NCI-H510A treated with DMSO at 0.1 percent for 48 hours (cell line): ENCODE results near the gene RAD51B.
"Not testable (repeated sequence)": the region's sequence is repeated elsewhere in the genome, so short reads cannot be mapped to it uniquely, and the experiment has no call there.

Experiments used
- DNase-seq: peaks from one replicate; lab custom pipeline; 2025; lab: John Stamatoyannopoulos, UW

RAD51B gene

DNA sequence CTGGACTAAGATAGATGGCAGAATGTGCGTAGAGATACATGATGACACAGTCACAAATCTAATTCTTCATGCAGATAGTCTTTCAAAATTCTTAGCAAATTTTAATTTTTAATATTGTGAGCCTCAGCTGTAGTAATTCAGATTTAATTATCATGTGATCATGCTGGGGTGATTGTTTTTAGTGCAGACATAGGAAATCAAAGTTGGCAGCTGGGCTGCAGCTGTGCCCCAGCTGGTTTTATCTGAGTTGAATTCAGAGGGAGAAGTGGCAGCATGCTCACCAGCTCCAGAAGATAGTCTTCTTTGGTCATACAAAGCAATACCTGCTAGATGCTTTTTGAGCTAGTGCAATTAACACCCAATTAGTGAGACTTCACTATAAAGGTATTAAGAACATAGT lies 292.9 kb downstream of the RAD51B start:
- no peak for DNase-seq

DNA sequence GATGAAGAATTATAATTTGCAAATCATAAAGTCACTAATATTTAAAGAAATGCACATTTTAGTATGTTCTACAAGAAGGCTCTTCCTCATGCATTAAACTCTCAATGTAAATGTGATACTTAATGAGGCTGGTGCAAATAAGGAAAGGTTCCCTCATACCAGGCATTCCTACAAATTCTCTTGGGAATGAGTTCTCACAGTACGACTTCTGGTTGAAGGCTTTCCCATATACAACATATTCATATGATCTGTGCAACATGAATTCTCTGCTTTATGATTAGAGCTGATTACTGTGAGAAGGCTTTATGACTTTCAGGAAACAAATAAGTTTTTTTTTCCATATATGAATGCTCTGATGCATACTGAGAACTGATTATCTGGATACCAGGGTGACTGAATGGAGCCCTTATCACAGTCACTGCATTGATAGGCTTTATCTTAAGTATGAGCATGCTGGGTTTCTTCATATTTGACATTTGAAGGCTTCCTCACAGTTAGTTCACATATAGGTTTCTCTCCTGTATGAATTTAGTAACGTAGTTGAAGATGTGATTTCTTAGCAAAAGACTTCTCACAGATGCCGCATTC lies 293.9 kb downstream of the RAD51B start:
- DNase-seq: no peak

GRCh38 chr14:68115952-68116351 lies 296.4 kb downstream of the RAD51B start:
- not testable (repeated sequence) for DNase-seq

GRCh38 chr14:68122651-68123050 lies 303.1 kb downstream of the RAD51B start:
- DNase-seq: no peak

- DNase-seq: no peak
Observed at GRCh38 chr14:68124050-68124449, 304.5 kb downstream of the RAD51B start.

GRCh38 chr14:68124979-68125731 lies 305.6 kb downstream of the RAD51B start:
- DNase-seq: no peak

- no peak for DNase-seq
Observed at GRCh38 chr14:68127166-68127565, 307.6 kb downstream of the RAD51B start.

DNA sequence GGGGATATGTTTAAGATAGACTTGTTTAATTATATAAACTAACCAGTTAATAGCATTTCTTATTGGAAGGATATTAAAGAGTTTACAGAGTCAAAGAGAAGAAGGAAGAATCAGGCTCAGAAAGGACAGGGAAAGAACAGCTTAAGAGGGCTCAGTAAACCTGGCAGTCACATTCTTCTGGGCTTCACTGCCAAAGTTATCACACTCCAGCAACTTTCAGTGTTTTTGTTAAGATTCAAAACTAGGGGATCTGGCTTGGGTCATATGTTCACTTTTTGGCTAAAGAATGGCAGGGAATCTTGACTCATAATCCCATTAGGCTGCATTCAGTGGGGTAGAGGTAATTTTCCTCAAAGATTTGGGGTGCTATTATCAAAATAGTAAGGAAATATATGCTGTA lies 312.3 kb downstream of the RAD51B start:
- no peak for DNase-seq

DNA sequence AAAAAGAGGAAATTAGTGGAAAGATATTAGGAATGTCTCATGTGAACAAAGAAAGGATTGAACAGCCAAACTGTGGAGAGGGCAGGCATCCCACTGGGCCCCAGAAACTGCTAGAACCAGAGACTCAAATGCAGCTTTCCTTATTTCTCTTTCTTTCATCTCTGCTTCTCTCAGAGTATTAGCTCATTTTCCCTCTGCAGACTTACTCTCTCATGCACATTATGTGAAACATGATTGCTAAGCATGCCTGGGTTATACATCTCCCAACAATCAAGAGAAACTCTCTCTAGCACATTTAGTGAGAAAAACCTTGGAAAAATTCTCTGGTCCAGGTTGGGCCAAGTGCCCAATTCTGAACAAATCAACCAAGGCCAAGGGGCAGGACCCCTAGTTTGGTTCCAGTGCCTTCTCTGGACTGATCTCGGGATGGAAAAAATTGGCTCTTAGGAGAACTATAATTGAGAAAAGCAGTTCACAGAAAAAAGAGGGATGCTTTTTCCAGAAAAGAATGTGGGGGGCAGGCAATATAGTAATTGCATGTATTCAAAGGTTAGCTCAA lies 313.1 kb downstream of the RAD51B start:
- DNase-seq: no peak

- no peak for DNase-seq
Observed at GRCh38 chr14:68133856-68134255, 314.3 kb downstream of the RAD51B start.

- DNase-seq: no peak
Observed at GRCh38 chr14:68135028-68135427, 315.4 kb downstream of the RAD51B start.

DNA sequence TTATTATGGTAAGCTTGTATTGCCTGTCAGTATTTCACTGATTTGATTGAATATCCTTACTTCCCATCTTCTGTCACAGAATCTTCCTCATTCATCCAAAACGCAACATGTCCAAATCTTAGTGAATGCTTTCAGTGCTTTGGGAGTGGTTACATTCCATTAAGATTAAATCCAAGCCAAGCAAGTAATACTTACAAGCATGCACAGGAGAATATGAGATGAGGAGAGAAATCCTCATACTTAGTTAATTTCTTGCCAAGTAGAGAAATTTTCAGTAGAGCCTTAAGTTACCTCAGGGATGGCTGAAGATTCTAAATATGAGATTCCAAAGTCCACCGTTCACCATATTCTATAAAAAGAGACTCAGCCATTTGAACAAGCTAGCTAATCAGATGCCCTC lies 316.0 kb downstream of the RAD51B start:
- DNase-seq: no peak

DNA sequence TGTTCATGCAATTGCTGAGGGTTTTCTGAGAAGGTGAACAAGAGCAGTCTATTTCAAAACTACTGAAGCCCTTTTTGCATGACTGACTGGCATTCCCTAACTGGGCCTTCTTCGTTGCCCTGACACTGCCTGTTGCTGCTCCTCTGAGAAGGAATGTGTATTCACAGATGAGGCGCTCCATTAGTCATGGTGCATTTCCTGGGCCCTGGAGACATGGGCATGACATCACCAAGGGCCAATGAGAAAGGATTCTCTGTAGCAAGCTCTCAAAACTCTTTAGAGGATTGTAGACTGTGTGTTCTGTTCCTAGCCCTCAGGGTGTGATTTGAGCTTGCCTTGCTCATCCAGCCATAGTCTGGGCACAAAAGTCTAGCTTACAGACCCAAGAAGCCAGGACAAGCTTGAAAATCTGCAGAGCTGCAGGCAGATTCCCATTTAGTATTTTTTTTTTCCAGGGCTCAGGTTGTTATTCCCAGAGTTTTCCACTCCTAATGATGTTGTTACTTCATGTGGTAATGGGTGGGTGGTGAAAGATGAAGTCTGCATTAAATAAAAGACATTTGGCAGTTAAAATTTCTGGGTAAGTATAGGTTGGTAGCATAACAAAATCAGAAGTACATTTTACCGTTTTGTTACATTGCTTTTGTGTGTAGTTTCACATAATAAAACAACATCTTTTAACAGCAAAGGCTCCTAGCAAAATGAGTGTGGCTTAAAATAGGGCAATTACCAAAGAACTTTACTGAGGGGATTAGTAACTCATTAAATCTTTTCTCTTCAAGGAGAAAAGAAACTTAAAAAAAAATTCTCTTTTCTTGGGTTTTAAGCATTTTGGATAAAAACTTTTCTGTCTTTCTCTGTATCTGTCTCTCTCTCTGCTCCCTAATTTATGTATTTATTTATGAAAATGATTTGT lies 318.4 kb downstream of the RAD51B start:
- DNase-seq: peak; percentile 22

- DNase-seq: no peak
Observed at GRCh38 chr14:68139431-68140075, 320.0 kb downstream of the RAD51B start.

- peak; percentile 54 for DNase-seq
Observed at GRCh38 chr14:68140076-68140741, 320.6 kb downstream of the RAD51B start.

- DNase-seq: no peak
Observed at GRCh38 chr14:68140806-68141205, 321.2 kb downstream of the RAD51B start.

- DNase-seq: no peak
Observed at GRCh38 chr14:68141281-68142088, 321.9 kb downstream of the RAD51B start.

DNA sequence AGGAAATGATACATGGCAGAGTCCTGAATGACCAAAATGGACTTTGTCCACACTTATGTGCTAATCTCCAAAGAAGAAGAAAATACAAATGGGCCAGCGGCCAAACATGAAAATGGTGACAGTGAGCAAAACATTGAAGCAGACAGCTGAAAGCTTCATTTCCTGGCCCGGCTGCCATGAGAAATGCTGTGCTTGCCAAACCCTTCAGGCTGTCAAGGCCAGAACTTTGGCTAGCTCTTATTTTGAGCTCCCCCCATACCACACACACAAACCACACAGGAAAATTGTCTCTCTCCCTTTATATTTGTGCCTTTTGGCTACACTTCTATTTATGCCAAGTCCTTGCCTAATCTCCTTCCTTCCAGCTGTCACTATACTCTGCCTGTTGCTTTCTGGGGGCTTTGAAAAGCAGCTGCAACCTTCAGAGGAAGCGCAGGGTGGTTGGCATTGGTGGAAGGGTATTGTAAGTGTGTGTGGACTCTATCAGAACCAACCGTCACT lies 323.8 kb downstream of the RAD51B start:
- DNase-seq: no peak

- no peak for DNase-seq
Observed at GRCh38 chr14:68144051-68144681, 324.6 kb downstream of the RAD51B start.

- no peak for DNase-seq
Observed at GRCh38 chr14:68145036-68145435, 325.5 kb downstream of the RAD51B start.
